IMR-90 (cell line): ENCODE measurements around the gene MYH6.

ENCODE experiments used
- BHLHE40 ChIP-seq: fragments of 150-350 bp; IDR thresholded peaks from 2 replicates; pipeline ENCODE4 v1.6.1; 2016; ENCODE audit warnings: mild to moderate bottlenecking, low read depth, low read length
- MXI1 ChIP-seq: IDR thresholded peaks from 2 replicates; pipeline ENCODE4 v1.6.1; 2012; ENCODE audit warnings: low read depth, mild to moderate bottlenecking, low read length, moderate library complexity, borderline replicate concordance
- NFE2L2 ChIP-seq: fragments of 150-350 bp; IDR thresholded peaks from 2 replicates; pipeline ENCODE4 v1.6.1; 2016; ENCODE audit warnings: low read depth, mild to moderate bottlenecking, low read length
- POLR2A ChIP-seq: IDR thresholded peaks from 2 replicates; pipeline ENCODE4 v1.6.1; 2012; ENCODE audit warnings: mild to moderate bottlenecking, low read depth, low read length
- RFX5 ChIP-seq: IDR thresholded peaks from 2 replicates; pipeline ENCODE4 v1.8.0; 2012; ENCODE audit warnings: low read depth, mild to moderate bottlenecking, low read length, moderate library complexity
- SMC3 ChIP-seq: fragments of 150-350 bp; IDR thresholded peaks from 2 replicates; pipeline ENCODE4 v1.6.1; 2016; ENCODE audit warnings: low read depth, mild to moderate bottlenecking, antibody characterized with exemption, low read length, moderate library complexity
- TF ChIP-seq, protein P1 (sequence below): conservative IDR thresholded peaks from 2 replicates; pipeline ENCODE4 v1.5.1; 2012; ENCODE audit warnings: mild to moderate bottlenecking, low read depth, low read length, improper control_type of control experiment

DNA sequence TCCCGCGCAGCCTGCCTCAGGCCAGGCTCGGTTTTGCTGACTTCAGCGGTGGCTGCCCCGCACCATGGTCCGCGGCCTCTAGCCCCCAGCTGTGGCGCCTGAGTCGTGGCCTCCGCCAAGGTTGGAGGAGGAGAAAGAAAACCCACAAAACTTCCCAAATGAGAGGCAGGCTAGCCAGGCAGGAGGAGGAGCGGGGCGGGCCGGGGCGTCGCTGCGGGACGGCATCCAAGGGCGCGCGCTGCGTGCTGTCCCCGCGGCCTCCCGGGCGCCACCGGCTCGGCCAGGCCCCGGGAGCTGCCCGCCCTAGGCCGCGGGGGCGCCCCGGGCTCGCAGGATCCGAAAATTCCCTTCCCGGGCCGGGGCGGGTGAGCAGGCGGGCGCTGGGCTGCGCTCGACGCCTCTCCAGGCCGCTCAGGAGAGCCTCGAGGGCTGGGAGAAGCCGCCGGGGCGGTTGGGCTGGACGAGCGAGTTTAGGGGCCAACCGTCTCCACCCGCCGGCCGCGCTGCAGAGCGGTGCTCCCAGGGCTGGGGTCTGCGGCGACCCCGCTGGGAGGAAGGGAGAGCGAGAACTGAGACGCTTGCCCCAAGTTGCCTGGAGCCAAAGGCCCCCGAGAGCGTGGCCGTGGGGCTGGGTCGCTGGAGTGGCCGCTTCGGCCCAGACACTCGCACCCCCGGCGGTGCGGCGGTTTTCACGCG is 42.9 kb downstream of the MYH6 start, which contains the start of gene EFS:
- TF ChIP-seq, protein P1, sequence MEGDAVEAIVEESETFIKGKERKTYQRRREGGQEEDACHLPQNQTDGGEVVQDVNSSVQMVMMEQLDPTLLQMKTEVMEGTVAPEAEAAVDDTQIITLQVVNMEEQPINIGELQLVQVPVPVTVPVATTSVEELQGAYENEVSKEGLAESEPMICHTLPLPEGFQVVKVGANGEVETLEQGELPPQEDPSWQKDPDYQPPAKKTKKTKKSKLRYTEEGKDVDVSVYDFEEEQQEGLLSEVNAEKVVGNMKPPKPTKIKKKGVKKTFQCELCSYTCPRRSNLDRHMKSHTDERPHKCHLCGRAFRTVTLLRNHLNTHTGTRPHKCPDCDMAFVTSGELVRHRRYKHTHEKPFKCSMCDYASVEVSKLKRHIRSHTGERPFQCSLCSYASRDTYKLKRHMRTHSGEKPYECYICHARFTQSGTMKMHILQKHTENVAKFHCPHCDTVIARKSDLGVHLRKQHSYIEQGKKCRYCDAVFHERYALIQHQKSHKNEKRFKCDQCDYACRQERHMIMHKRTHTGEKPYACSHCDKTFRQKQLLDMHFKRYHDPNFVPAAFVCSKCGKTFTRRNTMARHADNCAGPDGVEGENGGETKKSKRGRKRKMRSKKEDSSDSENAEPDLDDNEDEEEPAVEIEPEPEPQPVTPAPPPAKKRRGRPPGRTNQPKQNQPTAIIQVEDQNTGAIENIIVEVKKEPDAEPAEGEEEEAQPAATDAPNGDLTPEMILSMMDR: no peak
- TF ChIP-seq POLR2A: no peak; the same call in 1 of the 2 replicates
- TF ChIP-seq MXI1: no peak
- no peak for TF ChIP-seq NFE2L2
- no peak for TF ChIP-seq SMC3
- TF ChIP-seq RFX5: no peak
- no peak for TF ChIP-seq BHLHE40
